ENCODE results near the gene C5orf15. TPM values are rescaled to one million over a fixed set of nuclear protein-coding genes. Genes with fewer than 3 reads are reported as not detected.
A peak's percentile ranks its signal among the peaks of the same experiment; 100 is the strongest.

The C5orf15 gene
- total and polyA plus RNA-seq, 9 of the 15 experiments (the other 6 are each of a cell fraction or from before 2014, with no cell fraction given): 23.3 to 50.7 (median 35.5) TPM

DNA sequence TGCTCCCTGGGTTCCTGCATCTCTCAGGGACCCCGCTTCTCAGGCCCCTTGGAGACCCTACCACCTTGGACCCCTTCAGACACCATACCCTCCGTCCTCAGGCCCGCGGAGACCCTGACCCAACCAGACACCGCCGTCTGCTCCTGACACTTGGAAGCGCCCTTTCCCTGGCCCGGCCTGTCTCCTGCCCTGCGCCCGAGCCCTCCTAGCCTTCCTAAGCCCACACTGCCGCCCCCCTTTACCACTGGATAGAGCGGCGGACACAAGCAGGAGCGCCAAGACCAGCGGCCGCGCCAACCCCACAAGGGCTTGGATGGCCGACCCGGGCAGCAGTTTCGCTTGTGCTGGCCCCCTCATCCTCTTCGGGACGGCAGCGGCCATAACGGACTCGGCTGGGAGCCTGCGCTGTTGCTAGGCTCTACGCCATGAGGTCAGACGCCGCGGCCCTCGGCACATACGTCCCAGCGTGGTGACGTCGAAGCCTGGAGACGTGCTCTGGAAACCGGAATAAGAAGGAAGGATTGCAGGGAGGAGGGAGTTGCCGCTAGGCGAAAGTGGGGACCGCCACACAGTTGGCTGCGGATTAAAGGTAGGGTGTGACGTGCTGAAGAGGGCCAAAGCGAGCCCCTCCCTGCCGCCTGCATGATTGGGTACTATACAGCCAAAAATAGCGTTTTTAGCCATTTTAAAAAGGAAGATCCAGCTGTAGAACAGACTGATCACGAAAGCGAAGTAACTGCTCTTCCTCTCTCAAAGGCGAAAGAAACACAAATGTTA is at the start of gene C5orf15 (continued):
- TF ChIP-seq TAF7 (tag; IDR thresholded peaks at IDR 0.05): peak; percentile 86
- no peak for TF ChIP-seq E2F3 (CRISPR knock-in tag; IDR thresholded peaks at IDR 0.05)
- TF ChIP-seq CAMTA2 (CRISPR knock-in tag; conservative IDR thresholded peaks at IDR 0.05): no peak
- TF ChIP-seq ARHGAP35 (IDR thresholded peaks at IDR 0.05; ENCODE audit: partially characterized antibody): no peak
- TF ChIP-seq, protein P1, sequence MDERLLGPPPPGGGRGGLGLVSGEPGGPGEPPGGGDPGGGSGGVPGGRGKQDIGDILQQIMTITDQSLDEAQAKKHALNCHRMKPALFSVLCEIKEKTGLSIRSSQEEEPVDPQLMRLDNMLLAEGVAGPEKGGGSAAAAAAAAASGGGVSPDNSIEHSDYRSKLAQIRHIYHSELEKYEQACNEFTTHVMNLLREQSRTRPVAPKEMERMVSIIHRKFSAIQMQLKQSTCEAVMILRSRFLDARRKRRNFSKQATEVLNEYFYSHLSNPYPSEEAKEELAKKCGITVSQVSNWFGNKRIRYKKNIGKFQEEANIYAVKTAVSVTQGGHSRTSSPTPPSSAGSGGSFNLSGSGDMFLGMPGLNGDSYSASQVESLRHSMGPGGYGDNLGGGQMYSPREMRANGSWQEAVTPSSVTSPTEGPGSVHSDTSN (CRISPR knock-in tag; IDR thresholded peaks at IDR 0.05; ENCODE audit: low read depth): no peak
- TF ChIP-seq, protein P1 (tag; conservative IDR thresholded peaks at IDR 0.05; ENCODE audit: low read depth): no peak
- TF ChIP-seq RBFOX2 (IDR thresholded peaks at IDR 0.05; ENCODE audit: low read depth, low read length): peak; percentile 93
- no peak for TF ChIP-seq COPS2 (conservative IDR thresholded peaks at IDR 0.05)
- no peak for TF ChIP-seq NFXL1 (CRISPR knock-in tag; IDR thresholded peaks at IDR 0.05)
- no peak for TF ChIP-seq BRD9 (IDR thresholded peaks at IDR 0.05; ENCODE audit: low read depth, partially characterized antibody)
- no peak for TF ChIP-seq ZNF253 (CRISPR knock-in tag; conservative IDR thresholded peaks at IDR 0.05)
- TF ChIP-seq, protein P2, sequence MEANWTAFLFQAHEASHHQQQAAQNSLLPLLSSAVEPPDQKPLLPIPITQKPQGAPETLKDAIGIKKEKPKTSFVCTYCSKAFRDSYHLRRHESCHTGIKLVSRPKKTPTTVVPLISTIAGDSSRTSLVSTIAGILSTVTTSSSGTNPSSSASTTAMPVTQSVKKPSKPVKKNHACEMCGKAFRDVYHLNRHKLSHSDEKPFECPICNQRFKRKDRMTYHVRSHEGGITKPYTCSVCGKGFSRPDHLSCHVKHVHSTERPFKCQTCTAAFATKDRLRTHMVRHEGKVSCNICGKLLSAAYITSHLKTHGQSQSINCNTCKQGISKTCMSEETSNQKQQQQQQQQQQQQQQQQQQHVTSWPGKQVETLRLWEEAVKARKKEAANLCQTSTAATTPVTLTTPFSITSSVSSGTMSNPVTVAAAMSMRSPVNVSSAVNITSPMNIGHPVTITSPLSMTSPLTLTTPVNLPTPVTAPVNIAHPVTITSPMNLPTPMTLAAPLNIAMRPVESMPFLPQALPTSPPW (CRISPR knock-in tag; IDR thresholded peaks at IDR 0.05): peak; percentile 86
- no peak for TF ChIP-seq ZNF586 (CRISPR knock-in tag; conservative IDR thresholded peaks at IDR 0.05)
- TF ChIP-seq SP1 (CRISPR knock-in tag; IDR thresholded peaks at IDR 0.05): peak; percentile 53; the same call in 1 of the 2 replicates
- peak; percentile 74; the same call in 1 of the 2 replicates for TF ChIP-seq GABPB1 (CRISPR knock-in tag; IDR thresholded peaks at IDR 0.05)
- TF ChIP-seq, protein P3, sequence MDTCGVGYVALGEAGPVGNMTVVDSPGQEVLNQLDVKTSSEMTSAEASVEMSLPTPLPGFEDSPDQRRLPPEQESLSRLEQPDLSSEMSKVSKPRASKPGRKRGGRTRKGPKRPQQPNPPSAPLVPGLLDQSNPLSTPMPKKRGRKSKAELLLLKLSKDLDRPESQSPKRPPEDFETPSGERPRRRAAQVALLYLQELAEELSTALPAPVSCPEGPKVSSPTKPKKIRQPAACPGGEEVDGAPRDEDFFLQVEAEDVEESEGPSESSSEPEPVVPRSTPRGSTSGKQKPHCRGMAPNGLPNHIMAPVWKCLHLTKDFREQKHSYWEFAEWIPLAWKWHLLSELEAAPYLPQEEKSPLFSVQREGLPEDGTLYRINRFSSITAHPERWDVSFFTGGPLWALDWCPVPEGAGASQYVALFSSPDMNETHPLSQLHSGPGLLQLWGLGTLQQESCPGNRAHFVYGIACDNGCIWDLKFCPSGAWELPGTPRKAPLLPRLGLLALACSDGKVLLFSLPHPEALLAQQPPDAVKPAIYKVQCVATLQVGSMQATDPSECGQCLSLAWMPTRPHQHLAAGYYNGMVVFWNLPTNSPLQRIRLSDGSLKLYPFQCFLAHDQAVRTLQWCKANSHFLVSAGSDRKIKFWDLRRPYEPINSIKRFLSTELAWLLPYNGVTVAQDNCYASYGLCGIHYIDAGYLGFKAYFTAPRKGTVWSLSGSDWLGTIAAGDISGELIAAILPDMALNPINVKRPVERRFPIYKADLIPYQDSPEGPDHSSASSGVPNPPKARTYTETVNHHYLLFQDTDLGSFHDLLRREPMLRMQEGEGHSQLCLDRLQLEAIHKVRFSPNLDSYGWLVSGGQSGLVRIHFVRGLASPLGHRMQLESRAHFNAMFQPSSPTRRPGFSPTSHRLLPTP (IDR thresholded peaks at IDR 0.05; ENCODE audit: borderline replicate concordance, extremely low read depth, insufficient read length): no peak
- no peak for TF ChIP-seq SP2 (IDR thresholded peaks at IDR 0.05; ENCODE audit: extremely low read depth, low read depth, low read length, poor library complexity, severe bottlenecking)
- no peak for TF ChIP-seq ZNF133 (CRISPR knock-in tag; IDR thresholded peaks at IDR 0.05)
- TF ChIP-seq HDAC6 (IDR thresholded peaks at IDR 0.05; ENCODE audit: low read depth, low read length): no peak
- TF ChIP-seq, protein P4, sequence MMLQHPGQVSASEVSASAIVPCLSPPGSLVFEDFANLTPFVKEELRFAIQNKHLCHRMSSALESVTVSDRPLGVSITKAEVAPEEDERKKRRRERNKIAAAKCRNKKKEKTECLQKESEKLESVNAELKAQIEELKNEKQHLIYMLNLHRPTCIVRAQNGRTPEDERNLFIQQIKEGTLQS (IDR thresholded peaks at IDR 0.05): peak; percentile 37; the same call in 1 of the 2 replicates
- TF ChIP-seq, protein P4 (CRISPR knock-in tag; conservative IDR thresholded peaks at IDR 0.05): no peak

All from K562 (cell line).